Measurements from ENCODE around the gene RANBP10. TPM values are rescaled to one million over a fixed set of nuclear protein-coding genes. Genes with fewer than 3 reads are reported as not detected.
A peak's percentile ranks its signal among the peaks of the same experiment; 100 is the strongest.

The RANBP10 gene
- total and polyA plus RNA-seq, 2 of the 13 experiments (the other 11 are each of a cell fraction or from before 2014, with no cell fraction given): 9.2 to 22.7 TPM

DNA sequence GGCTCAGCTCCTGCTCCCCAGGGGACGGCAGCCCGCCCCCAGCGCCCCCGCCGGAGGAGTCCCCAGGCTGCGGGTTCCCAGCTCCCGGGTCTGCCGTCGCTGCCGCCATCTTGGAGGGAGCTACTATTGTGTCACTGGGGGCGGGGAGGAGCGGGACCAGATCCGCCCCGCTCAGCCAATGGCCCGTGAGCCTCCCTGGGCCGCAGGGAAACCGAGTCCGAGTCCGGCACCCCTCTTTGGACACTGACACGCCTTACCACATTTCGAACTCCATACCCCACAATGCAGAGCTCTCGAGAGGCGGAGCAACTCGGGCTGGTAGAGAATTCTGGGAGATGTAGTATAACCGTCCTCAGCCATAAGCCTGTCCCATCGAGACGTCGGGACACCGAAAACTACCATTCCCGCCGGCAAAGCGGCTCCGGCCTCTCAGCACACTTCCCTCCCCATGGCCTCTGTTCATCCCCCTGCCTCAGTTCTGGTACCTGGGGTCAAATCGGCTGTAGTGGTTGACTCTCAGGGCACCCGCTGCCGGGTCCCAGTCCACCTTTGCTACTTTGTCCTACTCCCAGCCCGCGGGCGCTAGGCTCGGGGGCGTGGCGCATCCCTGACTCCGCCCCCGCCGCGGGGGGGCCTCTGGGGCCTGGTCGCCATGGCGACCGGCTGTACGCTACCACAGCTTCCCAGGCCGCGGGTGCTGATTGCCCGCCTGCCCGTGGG lies at the start of gene RANBP10, which contains the start of gene TSNAXIP1 (continued):
- 0 out of 2 replicates have a peak, but pooled peaks have one; percentile 20 for TF ChIP-seq SOX13 (IDR thresholded peaks at IDR 0.05)
- 0 out of 4 replicates have a peak, but pooled peaks of 1 of the 2 experiments have one; percentile 4 for TF ChIP-seq SOX13 (CRISPR knock-in tag; conservative IDR thresholded peaks at IDR 0.05 in 1 of 2, IDR thresholded peaks at IDR 0.05 in 1 of 2)
- peak; percentile 52 for TF ChIP-seq GABPA (IDR thresholded peaks at IDR 0.05; ENCODE audit: low read depth, low read length)
- TF ChIP-seq GABPA (CRISPR knock-in tag; IDR thresholded peaks at IDR 0.05; ENCODE audit: low read depth): peak; percentile 90
- 0 out of 2 replicates have a peak, but pooled peaks have one; percentile 38 for TF ChIP-seq EEA1 (CRISPR knock-in tag; IDR thresholded peaks at IDR 0.05; ENCODE audit: borderline replicate concordance)
- TF ChIP-seq BCL6 (CRISPR knock-in tag; IDR thresholded peaks at IDR 0.05): peak; percentile 21; the same call in 1 of the 2 replicates
- TF ChIP-seq ZNF331 (CRISPR knock-in tag; IDR thresholded peaks at IDR 0.05): peak; percentile 38
- TF ChIP-seq DZIP1 (CRISPR knock-in tag; IDR thresholded peaks at IDR 0.05): no peak
- TF ChIP-seq, protein P1, sequence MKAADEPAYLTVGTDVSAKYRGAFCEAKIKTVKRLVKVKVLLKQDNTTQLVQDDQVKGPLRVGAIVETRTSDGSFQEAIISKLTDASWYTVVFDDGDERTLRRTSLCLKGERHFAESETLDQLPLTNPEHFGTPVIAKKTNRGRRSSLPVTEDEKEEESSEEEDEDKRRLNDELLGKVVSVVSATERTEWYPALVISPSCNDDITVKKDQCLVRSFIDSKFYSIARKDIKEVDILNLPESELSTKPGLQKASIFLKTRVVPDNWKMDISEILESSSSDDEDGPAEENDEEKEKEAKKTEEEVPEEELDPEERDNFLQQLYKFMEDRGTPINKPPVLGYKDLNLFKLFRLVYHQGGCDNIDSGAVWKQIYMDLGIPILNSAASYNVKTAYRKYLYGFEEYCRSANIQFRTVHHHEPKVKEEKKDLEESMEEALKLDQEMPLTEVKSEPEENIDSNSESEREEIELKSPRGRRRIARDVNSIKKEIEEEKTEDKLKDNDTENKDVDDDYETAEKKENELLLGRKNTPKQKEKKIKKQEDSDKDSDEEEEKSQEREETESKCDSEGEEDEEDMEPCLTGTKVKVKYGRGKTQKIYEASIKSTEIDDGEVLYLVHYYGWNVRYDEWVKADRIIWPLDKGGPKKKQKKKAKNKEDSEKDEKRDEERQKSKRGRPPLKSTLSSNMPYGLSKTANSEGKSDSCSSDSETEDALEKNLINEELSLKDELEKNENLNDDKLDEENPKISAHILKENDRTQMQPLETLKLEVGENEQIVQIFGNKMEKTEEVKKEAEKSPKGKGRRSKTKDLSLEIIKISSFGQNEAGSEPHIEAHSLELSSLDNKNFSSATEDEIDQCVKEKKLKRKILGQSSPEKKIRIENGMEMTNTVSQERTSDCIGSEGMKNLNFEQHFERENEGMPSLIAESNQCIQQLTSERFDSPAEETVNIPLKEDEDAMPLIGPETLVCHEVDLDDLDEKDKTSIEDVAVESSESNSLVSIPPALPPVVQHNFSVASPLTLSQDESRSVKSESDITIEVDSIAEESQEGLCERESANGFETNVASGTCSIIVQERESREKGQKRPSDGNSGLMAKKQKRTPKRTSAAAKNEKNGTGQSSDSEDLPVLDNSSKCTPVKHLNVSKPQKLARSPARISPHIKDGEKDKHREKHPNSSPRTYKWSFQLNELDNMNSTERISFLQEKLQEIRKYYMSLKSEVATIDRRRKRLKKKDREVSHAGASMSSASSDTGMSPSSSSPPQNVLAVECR (CRISPR knock-in tag; IDR thresholded peaks at IDR 0.05; ENCODE audit: borderline replicate concordance): peak; percentile 97; the same call in 1 of the 2 replicates
- peak; percentile 84 for TF ChIP-seq HOXA3 (CRISPR knock-in tag; IDR thresholded peaks at IDR 0.05)
- no peak for TF ChIP-seq CSRNP1 (CRISPR knock-in tag; IDR thresholded peaks at IDR 0.05)

Measured in HepG2 (cell line).